Measurements from ENCODE around the gene WLS.

WLS gene

DNA sequence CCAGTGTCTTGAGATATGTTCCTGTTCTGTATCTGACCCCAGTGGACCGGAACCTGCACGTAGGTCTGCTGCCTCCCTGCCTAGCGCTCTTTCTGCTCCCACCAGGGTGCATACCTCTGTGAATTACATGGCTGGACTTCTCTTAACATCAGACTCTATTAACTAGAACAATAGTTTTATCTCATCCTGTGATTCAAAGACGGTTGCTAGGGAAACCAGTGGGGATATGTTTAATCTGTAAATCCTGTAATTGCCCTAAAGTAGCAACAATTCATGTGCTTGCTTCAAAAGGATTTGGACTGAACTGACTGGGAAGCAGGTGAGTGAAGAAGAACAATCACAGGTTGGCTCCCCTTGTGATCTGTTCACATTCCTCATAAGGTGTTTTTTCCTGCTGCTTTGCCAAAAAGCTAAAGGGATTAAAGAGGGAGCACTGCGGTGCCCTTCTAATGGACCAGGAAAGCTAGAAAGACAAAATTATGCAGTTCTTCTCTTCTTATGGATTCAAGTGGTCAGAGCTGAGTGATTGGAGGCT, 129.2 kb downstream of the WLS start:
- Histone ChIP-seq H3K9ac (no peak overlapping the region), H3K4me1 (ENCODE audit: low read depth, poor library complexity, severe bottlenecking) (no peaks in the 10 kb centered on the region), H3K4me3 (IDR thresholded peaks at IDR 0.05; ENCODE audit: insufficient read depth, low read depth, low read length) (no peak overlapping the region), H4K20me1 (ENCODE audit: insufficient read depth) (no peaks in the 10 kb centered on the region), H3K36me3 (ENCODE audit: insufficient read depth) (no peaks in the 10 kb centered on the region), H3K79me2 (ENCODE audit: insufficient read depth, low read depth) (no peaks in the 10 kb centered on the region), H3K4me2 (no peak overlapping the region), H3K27me3 (ENCODE audit: insufficient read depth, low read depth) (no peaks in the 10 kb centered on the region), H2AFZ (ENCODE audit: low read depth) (no peak overlapping the region), H3K27ac (no peak overlapping the region)
- TF ChIP-seq, protein P1, sequence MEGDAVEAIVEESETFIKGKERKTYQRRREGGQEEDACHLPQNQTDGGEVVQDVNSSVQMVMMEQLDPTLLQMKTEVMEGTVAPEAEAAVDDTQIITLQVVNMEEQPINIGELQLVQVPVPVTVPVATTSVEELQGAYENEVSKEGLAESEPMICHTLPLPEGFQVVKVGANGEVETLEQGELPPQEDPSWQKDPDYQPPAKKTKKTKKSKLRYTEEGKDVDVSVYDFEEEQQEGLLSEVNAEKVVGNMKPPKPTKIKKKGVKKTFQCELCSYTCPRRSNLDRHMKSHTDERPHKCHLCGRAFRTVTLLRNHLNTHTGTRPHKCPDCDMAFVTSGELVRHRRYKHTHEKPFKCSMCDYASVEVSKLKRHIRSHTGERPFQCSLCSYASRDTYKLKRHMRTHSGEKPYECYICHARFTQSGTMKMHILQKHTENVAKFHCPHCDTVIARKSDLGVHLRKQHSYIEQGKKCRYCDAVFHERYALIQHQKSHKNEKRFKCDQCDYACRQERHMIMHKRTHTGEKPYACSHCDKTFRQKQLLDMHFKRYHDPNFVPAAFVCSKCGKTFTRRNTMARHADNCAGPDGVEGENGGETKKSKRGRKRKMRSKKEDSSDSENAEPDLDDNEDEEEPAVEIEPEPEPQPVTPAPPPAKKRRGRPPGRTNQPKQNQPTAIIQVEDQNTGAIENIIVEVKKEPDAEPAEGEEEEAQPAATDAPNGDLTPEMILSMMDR (conservative IDR thresholded peaks at IDR 0.05; ENCODE audit: low read depth, low read length) = no peak

- no peak overlapping the region for H2AFZ ChIP-seq (ENCODE audit: low read depth)
- no peak overlapping the region for H3K9ac ChIP-seq
- H4K20me1 ChIP-seq (ENCODE audit: insufficient read depth) = no peaks in the 10 kb centered on the region
- H3K79me2 ChIP-seq (ENCODE audit: insufficient read depth, low read depth) = no peaks in the 10 kb centered on the region
- H3K4me1 ChIP-seq (ENCODE audit: low read depth, poor library complexity, severe bottlenecking) = no peaks in the 10 kb centered on the region
- no peak overlapping the region for H3K27ac ChIP-seq
- H3K36me3 ChIP-seq (ENCODE audit: insufficient read depth) = no peaks in the 10 kb centered on the region
- TF ChIP-seq, protein P1 (conservative IDR thresholded peaks at IDR 0.05; ENCODE audit: low read depth, low read length) = no peak
- H3K4me3 ChIP-seq (IDR thresholded peaks at IDR 0.05; ENCODE audit: insufficient read depth, low read depth, low read length) = no peak overlapping the region
- H3K4me2 ChIP-seq = no peak overlapping the region
- no peaks in the 10 kb centered on the region for H3K27me3 ChIP-seq (ENCODE audit: insufficient read depth, low read depth)
These were observed 130.5 kb downstream of the WLS start for GRCh38 chr1:68101829-68102228.

DNA sequence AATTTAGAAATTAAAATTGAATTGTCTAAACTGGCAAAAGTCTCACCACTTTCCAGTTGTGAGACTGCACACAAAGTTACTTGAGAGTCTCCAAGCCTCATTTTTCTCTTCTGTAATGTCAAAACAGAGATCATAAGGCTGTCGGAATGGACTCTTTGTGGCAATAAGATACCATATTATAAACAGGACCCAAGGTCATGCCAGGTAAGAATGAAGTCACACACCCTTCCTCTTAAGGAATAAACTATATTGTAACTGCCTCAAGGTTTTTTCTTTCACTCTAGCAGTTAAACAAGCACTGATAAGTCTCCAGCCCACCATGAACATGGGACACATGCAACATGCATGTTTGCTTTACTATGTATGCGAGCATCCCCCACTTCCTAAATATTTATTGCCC, 131.8 kb downstream of the WLS start:
- H3K79me2 ChIP-seq (ENCODE audit: insufficient read depth, low read depth) = no peaks in the 10 kb centered on the region
- no peak overlapping the region for H3K27ac ChIP-seq
- H3K36me3 ChIP-seq (ENCODE audit: insufficient read depth) = no peaks in the 10 kb centered on the region
- no peak overlapping the region for H2AFZ ChIP-seq (ENCODE audit: low read depth)
- no peak overlapping the region for H3K4me3 ChIP-seq (IDR thresholded peaks at IDR 0.05; ENCODE audit: insufficient read depth, low read depth, low read length)
- no peaks in the 10 kb centered on the region for H3K4me1 ChIP-seq (ENCODE audit: low read depth, poor library complexity, severe bottlenecking)
- H3K9ac ChIP-seq = no peak overlapping the region
- no peak overlapping the region for H3K4me2 ChIP-seq
- H4K20me1 ChIP-seq (ENCODE audit: insufficient read depth) = no peaks in the 10 kb centered on the region
- H3K27me3 ChIP-seq (ENCODE audit: insufficient read depth, low read depth) = no peaks in the 10 kb centered on the region
- TF ChIP-seq, protein P1 (conservative IDR thresholded peaks at IDR 0.05; ENCODE audit: low read depth, low read length) = no peak

DNA sequence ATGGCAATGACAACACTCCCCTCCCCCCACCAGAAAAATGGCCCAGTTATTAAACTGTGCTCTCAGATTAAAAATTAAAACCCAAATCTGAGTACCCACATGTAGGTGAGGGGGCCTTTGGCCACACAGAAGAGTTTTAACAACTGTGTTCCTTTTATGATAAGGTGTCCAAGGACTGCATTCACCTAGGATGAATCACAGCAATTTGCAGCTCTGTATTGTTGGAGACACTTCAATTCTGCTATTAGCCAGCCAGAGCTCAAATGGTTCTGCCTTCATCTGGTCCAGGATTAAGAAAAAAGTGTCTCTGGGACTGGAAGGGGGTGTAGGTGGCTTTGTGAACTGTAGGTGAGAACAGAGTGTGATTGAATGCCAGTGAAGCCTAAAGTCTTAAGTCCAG, 138.6 kb downstream of the WLS start:
- TF ChIP-seq, protein P1 (conservative IDR thresholded peaks at IDR 0.05; ENCODE audit: low read depth, low read length) = no peak
- H3K79me2 ChIP-seq (ENCODE audit: insufficient read depth, low read depth) = no peaks in the 10 kb centered on the region
- H3K4me3 ChIP-seq (IDR thresholded peaks at IDR 0.05; ENCODE audit: insufficient read depth, low read depth, low read length) = no peak overlapping the region
- H3K4me2 ChIP-seq = no peak overlapping the region
- H3K27me3 ChIP-seq (ENCODE audit: insufficient read depth, low read depth) = no peaks in the 10 kb centered on the region
- no peak overlapping the region for H3K27ac ChIP-seq
- H3K9ac ChIP-seq = no peak overlapping the region
- no peaks in the 10 kb centered on the region for H3K4me1 ChIP-seq (ENCODE audit: low read depth, poor library complexity, severe bottlenecking)
- no peaks in the 10 kb centered on the region for H3K36me3 ChIP-seq (ENCODE audit: insufficient read depth)
- H2AFZ ChIP-seq (ENCODE audit: low read depth) = no peak overlapping the region
- H4K20me1 ChIP-seq (ENCODE audit: insufficient read depth) = no peaks in the 10 kb centered on the region
